ENCODE results near the gene TICAM1. TPM values are rescaled to one million over a fixed set of nuclear protein-coding genes. Genes with fewer than 3 reads are reported as not detected.

The TICAM1 gene
- total and polyA plus RNA-seq, 2 of the 13 experiments (the other 11 are each of a cell fraction or from before 2014, with no cell fraction given): 0.33 to 0.95 TPM

DNA sequence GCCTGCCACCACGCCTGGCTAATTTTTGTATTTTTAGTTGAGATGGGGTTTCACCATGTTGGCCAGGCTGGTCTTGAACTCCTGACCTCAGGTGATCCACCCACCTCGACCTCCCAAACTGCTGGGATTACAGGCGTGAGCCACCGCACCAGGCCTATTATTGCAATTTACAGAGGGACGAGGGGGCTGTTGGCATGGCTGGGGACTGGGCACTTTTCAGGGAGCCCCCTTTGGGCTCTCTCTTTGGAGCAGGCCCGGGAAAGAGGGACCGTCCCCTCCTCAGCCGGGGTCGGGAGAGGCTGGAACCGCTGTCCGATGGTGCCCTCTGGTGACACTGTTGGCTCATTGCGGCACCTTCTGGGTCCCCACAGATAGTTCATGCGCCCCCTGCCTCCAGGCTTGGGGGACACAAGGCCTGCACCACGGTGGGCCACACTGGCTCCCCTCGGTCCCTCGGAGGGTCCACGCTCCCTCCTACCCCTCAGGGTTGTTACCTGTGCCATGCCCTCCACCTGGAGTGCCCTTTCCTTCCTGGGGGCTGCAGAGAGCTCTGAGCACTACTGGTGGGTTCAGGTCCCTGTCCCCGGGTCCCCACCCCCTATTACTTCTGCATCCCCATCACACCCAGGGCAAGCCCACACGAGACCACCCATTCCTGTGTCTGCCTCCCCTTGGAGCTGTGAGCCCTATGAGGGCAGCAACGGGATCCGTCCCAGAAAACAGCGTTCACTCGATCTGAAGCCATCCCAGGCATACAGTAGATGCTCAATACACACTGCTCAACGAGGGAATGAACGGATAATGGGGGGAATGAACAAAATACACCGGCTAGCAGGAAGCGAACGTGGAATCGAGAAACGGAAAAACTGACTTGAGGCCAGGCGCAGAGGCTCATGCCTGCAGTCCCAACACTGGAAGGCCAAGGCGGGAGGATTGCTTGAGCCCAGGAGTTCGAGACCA is 27.5 kb downstream of the TICAM1 start (continued):
- TF ChIP-seq ZNF383 (CRISPR knock-in tag; IDR thresholded peaks at IDR 0.05; ENCODE audit: borderline replicate concordance) (no peak), ZNF180 (CRISPR knock-in tag; IDR thresholded peaks at IDR 0.05; ENCODE audit: borderline replicate concordance, low read depth) (no peak), SAFB2 (CRISPR knock-in tag; IDR thresholded peaks at IDR 0.05; ENCODE audit: borderline replicate concordance, low read depth) (no peak), SAP130 (CRISPR knock-in tag; IDR thresholded peaks at IDR 0.05; ENCODE audit: low read depth) (peak; percentile 27; the same call in 1 of the 2 replicates), NONO (IDR thresholded peaks at IDR 0.05) (no peak), NONO (CRISPR knock-in tag; conservative IDR thresholded peaks at IDR 0.05) (no peak), ZNF317 (CRISPR knock-in tag; IDR thresholded peaks at IDR 0.05) (no peak), ARID2 (CRISPR knock-in tag; IDR thresholded peaks at IDR 0.05; ENCODE audit: borderline replicate concordance) (no peak), NR2C2 (CRISPR knock-in tag; IDR thresholded peaks at IDR 0.05; ENCODE audit: borderline replicate concordance) (no peak), PITX1 (CRISPR knock-in tag; IDR thresholded peaks at IDR 0.05) (peak; percentile 16; the same call in 1 of the 2 replicates), KAT2B (IDR thresholded peaks at IDR 0.05; ENCODE audit: borderline replicate concordance, low read depth, low read length) (no peak), ZNF672 (CRISPR knock-in tag; IDR thresholded peaks at IDR 0.05) (no peak), SP1 (IDR thresholded peaks at IDR 0.05) (no peak), SP1 (CRISPR knock-in tag; IDR thresholded peaks at IDR 0.05) (peak; percentile 33; the same call in 1 of the 2 replicates), SYNCRIP (IDR thresholded peaks at IDR 0.05; ENCODE audit: insufficient read depth, low read depth, low read length) (no peak)
- TF ChIP-seq, protein P1, sequence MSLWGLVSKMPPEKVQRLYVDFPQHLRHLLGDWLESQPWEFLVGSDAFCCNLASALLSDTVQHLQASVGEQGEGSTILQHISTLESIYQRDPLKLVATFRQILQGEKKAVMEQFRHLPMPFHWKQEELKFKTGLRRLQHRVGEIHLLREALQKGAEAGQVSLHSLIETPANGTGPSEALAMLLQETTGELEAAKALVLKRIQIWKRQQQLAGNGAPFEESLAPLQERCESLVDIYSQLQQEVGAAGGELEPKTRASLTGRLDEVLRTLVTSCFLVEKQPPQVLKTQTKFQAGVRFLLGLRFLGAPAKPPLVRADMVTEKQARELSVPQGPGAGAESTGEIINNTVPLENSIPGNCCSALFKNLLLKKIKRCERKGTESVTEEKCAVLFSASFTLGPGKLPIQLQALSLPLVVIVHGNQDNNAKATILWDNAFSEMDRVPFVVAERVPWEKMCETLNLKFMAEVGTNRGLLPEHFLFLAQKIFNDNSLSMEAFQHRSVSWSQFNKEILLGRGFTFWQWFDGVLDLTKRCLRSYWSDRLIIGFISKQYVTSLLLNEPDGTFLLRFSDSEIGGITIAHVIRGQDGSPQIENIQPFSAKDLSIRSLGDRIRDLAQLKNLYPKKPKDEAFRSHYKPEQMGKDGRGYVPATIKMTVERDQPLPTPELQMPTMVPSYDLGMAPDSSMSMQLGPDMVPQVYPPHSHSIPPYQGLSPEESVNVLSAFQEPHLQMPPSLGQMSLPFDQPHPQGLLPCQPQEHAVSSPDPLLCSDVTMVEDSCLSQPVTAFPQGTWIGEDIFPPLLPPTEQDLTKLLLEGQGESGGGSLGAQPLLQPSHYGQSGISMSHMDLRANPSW (CRISPR knock-in tag; IDR thresholded peaks at IDR 0.05; ENCODE audit: borderline replicate concordance): no peak
- TF ChIP-seq, protein P2, sequence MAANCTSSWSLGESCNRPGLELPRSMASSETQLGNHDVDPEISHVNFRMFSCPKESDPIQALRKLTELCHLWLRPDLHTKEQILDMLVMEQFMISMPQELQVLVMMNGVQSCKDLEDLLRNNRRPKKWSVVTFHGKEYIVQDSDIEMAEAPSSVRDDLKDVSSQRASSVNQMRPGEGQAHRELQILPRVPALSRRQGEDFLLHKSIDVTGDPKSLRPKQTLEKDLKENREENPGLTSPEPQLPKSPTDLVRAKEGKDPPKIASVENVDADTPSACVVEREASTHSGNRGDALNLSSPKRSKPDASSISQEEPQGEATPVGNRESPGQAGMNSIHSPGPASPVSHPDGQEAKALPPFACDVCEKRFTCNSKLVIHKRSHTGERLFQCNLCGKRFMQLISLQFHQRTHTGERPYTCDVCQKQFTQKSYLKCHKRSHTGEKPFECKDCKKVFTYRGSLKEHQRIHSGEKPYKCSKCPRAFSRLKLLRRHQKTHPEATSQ (CRISPR knock-in tag; IDR thresholded peaks at IDR 0.05; ENCODE audit: borderline replicate concordance): no peak
- TF ChIP-seq, protein P3, sequence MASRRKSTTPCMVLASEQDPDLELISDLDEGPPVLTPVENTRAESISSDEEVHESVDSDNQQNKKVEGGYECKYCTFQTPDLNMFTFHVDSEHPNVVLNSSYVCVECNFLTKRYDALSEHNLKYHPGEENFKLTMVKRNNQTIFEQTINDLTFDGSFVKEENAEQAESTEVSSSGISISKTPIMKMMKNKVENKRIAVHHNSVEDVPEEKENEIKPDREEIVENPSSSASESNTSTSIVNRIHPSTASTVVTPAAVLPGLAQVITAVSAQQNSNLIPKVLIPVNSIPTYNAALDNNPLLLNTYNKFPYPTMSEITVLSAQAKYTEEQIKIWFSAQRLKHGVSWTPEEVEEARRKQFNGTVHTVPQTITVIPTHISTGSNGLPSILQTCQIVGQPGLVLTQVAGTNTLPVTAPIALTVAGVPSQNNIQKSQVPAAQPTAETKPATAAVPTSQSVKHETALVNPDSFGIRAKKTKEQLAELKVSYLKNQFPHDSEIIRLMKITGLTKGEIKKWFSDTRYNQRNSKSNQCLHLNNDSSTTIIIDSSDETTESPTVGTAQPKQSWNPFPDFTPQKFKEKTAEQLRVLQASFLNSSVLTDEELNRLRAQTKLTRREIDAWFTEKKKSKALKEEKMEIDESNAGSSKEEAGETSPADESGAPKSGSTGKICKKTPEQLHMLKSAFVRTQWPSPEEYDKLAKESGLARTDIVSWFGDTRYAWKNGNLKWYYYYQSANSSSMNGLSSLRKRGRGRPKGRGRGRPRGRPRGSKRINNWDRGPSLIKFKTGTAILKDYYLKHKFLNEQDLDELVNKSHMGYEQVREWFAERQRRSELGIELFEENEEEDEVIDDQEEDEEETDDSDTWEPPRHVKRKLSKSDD (CRISPR knock-in tag; IDR thresholded peaks at IDR 0.05; ENCODE audit: low read depth): no peak
- TF ChIP-seq, protein P4, sequence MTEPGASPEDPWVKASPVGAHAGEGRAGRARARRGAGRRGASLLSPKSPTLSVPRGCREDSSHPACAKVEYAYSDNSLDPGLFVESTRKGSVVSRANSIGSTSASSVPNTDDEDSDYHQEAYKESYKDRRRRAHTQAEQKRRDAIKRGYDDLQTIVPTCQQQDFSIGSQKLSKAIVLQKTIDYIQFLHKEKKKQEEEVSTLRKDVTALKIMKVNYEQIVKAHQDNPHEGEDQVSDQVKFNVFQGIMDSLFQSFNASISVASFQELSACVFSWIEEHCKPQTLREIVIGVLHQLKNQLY (CRISPR knock-in tag; IDR thresholded peaks at IDR 0.05): no peak
- TF ChIP-seq, protein P5, sequence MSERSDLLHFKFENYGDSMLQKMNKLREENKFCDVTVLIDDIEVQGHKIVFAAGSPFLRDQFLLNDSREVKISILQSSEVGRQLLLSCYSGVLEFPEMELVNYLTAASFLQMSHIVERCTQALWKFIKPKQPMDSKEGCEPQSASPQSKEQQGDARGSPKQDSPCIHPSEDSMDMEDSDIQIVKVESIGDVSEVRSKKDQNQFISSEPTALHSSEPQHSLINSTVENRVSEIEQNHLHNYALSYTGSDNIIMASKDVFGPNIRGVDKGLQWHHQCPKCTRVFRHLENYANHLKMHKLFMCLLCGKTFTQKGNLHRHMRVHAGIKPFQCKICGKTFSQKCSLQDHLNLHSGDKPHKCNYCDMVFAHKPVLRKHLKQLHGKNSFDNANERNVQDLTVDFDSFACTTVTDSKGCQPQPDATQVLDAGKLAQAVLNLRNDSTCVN (CRISPR knock-in tag; IDR thresholded peaks at IDR 0.05; ENCODE audit: borderline replicate concordance): no peak

All from HepG2 (cell line).